Heart left ventricle (tissue), 16 donors: Measurements from ENCODE around the gene MTFR2. TPM values are rescaled to one million over a fixed set of nuclear protein-coding genes. Genes with fewer than 3 reads are reported as not detected.
A peak's percentile ranks its signal among the peaks of the same experiment; 100 is the strongest.

Experiments
- ATAC-seq, 4 donors: fragments of 200-7000 bp; cut with Tn5 transposase; one replicate each; pipeline ENCODE4 v1.9.1; 2020 to 2022; ENCODE audit warnings: moderate library complexity in 4 of 4, mild to moderate bottlenecking in 3 of 4, moderate number of reproducible peaks in 1 of 4
- DNase-seq, 5 donors: peaks; one replicate each; pipeline ENCODE4 v3.0.0-alpha.2; 2020
- H3K27ac ChIP-seq, 12 donors: fragments of 200-600 bp; sonication (generic) in 4 of 12; one replicate each; pipeline versions ENCODE4 v1.5.0 to v1.8.0; 2016 to 2022; ENCODE audit warnings: mild to moderate bottlenecking in 2 of 12
- H3K27me3 ChIP-seq, 9 donors: fragments of 200-600 bp; sonication (generic) in 2 of 9; one replicate each; pipeline versions ENCODE4 v1.5.1 to v1.8.0; 2016 to 2022; ENCODE audit warnings: mild to moderate bottlenecking in 3 of 9
- H3K36me3 ChIP-seq, 9 donors: fragments of 200-600 bp; sonication (generic) in 2 of 9; one replicate each; pipeline versions ENCODE4 v1.5.0 to v1.8.0; 2018 to 2022; ENCODE audit warnings: mild to moderate bottlenecking in 2 of 9
- H3K4me1 ChIP-seq, 12 donors: fragments of 200-600 bp; sonication (generic) in 4 of 12; one replicate each; pipeline versions ENCODE4 v1.5.0 to v1.8.0; 2016 to 2022; ENCODE audit warnings: mild to moderate bottlenecking in 3 of 12
- H3K4me3 ChIP-seq, 12 donors: fragments of 200-600 bp; sonication (generic) in 4 of 12; one replicate each; pipeline versions ENCODE4 v1.5.0 to v1.8.0; 2017 to 2022; ENCODE audit warnings: mild to moderate bottlenecking in 9 of 12, moderate library complexity in 4 of 12
- H3K9me3 ChIP-seq, 12 donors: fragments of 200-600 bp; sonication (generic) in 4 of 12; one replicate each; pipeline versions ENCODE4 v1.5.0 to v1.8.0; 2016 to 2022; ENCODE audit warnings: mild to moderate bottlenecking in 1 of 12
- CTCF ChIP-seq, 12 donors: fragments of 200-600 bp; sonication (generic) in 4 of 12; IDR thresholded peaks; one replicate each; pipeline versions ENCODE4 v1.5.0 to v1.8.0; 2018 to 2022; ENCODE audit warnings: antibody characterized with exemption in 12 of 12, mild to moderate bottlenecking in 5 of 12
- POLR2A ChIP-seq, 2 donors: fragments of 450-650 bp; IDR thresholded peaks; one replicate each; pipeline ENCODE4 v1.6.1; 2017; ENCODE audit warnings: antibody characterized with exemption in 2 of 2, mild to moderate bottlenecking in 2 of 2, moderate library complexity in 2 of 2
- WGBS, 4 donors: extraction: QIAGEN DNeasy Blood & Tissue Kit in 2 of 4; methylation state at CpG; one replicate each; pipeline versions ENCODE4 v1.1.5 to v1.1.7; 2013 to 2018; 5-methylcytosine and 5-hydroxymethylcytosine counted together
- intact Hi-C, 10 donors: fragments of 100-400 bp; cut with DNase I; formaldehyde crosslinking; loops; one replicate each; pipeline versions ENCODE4 v1.11.1 to v1.14.2; 2022
- polyA plus RNA-seq, 2 donors: library from polyadenylated mRNA; stranded (reverse); fragments of 200-250 nt; gene quantifications; one replicate each; pipeline ENCODE4 v1.2.3, GENCODE V29; 2013
- total RNA-seq, 9 donors: library from RNA; depleted of rRNA in 2 of 9; stranded (reverse); fragments of >200 nt in 2 of 9; fragmentation: NEBNext Ultra II Directional in 3 of 9; extraction: Animal tissue kit (Norgen Biotek cat#: 25700) in 3 of 9; gene quantifications; one replicate each; pipeline versions ENCODE4 v1.1.0 to v1.2.4, GENCODE V29; 2016 to 2023
- donor health status: ischemic (EF 13 %, LVEDD 7.1; RV severe dilation, severe dysfunction).
- donor health status: healthy with polysubstance abuse.
- donor health status: DM: no; HTN: yes; CAD: no.
- donor health status: DM: no; HTN: no; CAD: no.
- donor health status: ischemic (EF 25% LVEDD 6.9; RV normal size, moderate dysfunction).
- donor health status: ischemic (EF 25% LVEDD 5.7; RV mildly dilated, moderate dysfunction).
- donor health status: healthy.
- donor health status: DM: yes; HTN: yes; CAD: no.
- donor health status: ischemic (EF 35%, LVEDD 5.7; RV mildly dilated, moderate dysfunction).
- donor health status: nonischemic (EF 11% LVEDD 7.7; RV severe dilation, severe dysfunction).
- donor health status: DM: yes; HTN: yes; CAD: no.
- donor health status: PGD.
- donor health status: ischemic (EF 29% LVEDD 5.4; RV normal size, mild dysfunction).
- donor health status: nonischemic (EF 23%, LVEDD 6.1; RV moderate dilation, normal function).

The MTFR2 gene
- total and polyA plus RNA-seq, 11 donors = 0.15 to 1.0 (median 0.30) TPM; not detected in 6

DNA sequence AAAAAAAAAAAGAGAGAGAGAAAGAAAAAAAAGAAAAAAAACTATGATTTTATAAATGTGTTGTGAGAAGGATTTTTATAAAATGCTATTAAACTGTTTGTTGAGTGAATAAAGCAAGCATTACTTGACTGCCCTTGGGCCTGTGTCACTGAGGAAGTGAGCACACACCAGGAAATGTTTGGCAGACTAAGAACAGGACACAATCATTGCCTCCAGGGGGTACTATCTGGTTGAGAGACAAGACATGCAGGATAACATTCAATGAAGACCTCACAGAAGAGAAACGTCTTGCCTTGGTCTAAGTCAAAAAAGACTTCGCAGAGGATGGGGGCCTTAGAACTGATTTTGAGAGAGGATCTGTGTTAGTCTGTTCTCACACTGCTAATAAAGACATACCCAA, 40.6 kb downstream of the MTFR2 start:
- H3K27ac ChIP-seq = no peak overlapping the region
- no peaks in the 10 kb centered on the region for H3K4me1 ChIP-seq
- no peak for DNase-seq
- H3K36me3 ChIP-seq = no peaks in the 10 kb centered on the region
- no peaks in the 10 kb centered on the region for H3K9me3 ChIP-seq
- no peak overlapping the region for H3K4me3 ChIP-seq
- intact Hi-C loops = no loop called here
- no peaks in the 10 kb centered on the region for H3K27me3 ChIP-seq
- no peak for TF ChIP-seq CTCF (IDR thresholded peaks at IDR 0.05)
- no peak for TF ChIP-seq POLR2A (IDR thresholded peaks at IDR 0.05)
- 88 to 90% (median 90%) methylated on average over 2 of the region's 2 CpGs for WGBS, 4 donors
- ATAC-seq = no peak

DNA sequence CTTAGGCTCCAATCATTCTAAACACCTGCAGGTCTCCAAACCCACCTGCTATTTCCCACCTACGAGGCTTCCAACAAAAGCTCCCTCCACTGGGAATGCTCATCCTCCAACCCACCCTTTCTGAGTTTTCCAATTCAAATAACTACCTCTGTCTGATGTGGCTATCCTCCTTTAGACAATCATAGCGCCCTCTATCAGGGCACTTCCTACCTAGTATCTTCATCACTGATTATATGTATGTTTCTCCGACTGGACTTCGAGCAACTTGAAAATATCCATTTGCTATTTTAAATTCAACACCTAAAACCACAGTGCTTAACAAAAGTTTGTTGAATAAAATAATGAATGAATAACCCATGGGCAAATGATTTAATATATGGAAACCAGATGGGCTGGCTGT, 41.3 kb downstream of the MTFR2 start:
- Histone ChIP-seq H3K27me3 (no peaks in the 10 kb centered on the region), H3K27ac (no peak overlapping the region), H3K36me3 (no peaks in the 10 kb centered on the region), H3K4me3 (no peak overlapping the region), H3K4me1 (no peaks in the 10 kb centered on the region), H3K9me3 (no peaks in the 10 kb centered on the region)
- ATAC-seq (no peak), DNase-seq (no peak)
- WGBS, 4 donors = 93 to 97% (median 94%) methylated on average over 4 of the region's 4 CpGs
- intact Hi-C loops = no loop called here
- TF ChIP-seq POLR2A (IDR thresholded peaks at IDR 0.05) (no peak), CTCF (IDR thresholded peaks at IDR 0.05) (no peak)

DNA sequence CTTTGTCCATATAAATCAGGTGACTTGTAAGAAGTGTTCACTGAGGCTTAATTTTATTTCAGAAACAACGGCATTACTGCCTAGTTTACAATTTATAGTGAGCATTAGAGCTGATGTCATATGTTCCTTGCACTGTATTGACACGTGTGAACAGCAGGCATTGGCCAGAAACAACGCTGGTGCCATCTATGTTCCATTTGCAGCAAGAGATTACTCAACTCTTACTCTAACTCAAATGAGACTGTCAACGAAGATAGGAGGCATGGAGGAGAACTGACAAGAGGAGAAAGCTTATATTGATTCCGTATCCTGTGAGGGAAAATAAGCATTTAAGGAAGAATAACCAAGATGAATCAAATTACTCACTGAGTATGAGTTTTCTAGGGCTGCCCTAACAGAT, 48.4 kb downstream of the MTFR2 start:
- Histone ChIP-seq H3K27ac (no peak overlapping the region), H3K4me1 (no peaks in the 10 kb centered on the region), H3K36me3 (no peaks in the 10 kb centered on the region), H3K4me3 (no peak overlapping the region), H3K27me3 (no peaks in the 10 kb centered on the region), H3K9me3 (no peaks in the 10 kb centered on the region)
- 63 to 76% (median 64%) methylated on average over 5 of the region's 5 CpGs for WGBS, 4 donors
- ATAC-seq = no peak
- TF ChIP-seq CTCF (IDR thresholded peaks at IDR 0.05) (peak in 1 of 12 donors; percentile 16), POLR2A (IDR thresholded peaks at IDR 0.05) (no peak)
- DNase-seq = no peak
- intact Hi-C loops = no loop called here

GRCh38 chr6:136192902-136193301, 57.2 kb downstream of the MTFR2 start:
- H3K4me1 ChIP-seq = no peaks in the 10 kb centered on the region
- 84 to 89% (median 85%) methylated on average over 6 of the region's 6 CpGs for WGBS, 4 donors
- DNase-seq (no peak), ATAC-seq (no peak)
- no peak overlapping the region for H3K4me3 ChIP-seq
- no peaks in the 10 kb centered on the region for H3K9me3 ChIP-seq
- H3K27ac ChIP-seq = no peak overlapping the region
- H3K36me3 ChIP-seq = peaks cover 0 to 54% (median 16%) of the 10 kb centered on the region in 9 donors
- no peaks in the 10 kb centered on the region for H3K27me3 ChIP-seq
- intact Hi-C loops = no loop called here
- TF ChIP-seq CTCF (IDR thresholded peaks at IDR 0.05) (no peak), POLR2A (IDR thresholded peaks at IDR 0.05) (no peak)
